Hepatocyte (in vitro differentiated cells): ENCODE measurements around the gene NFKBIA. TPM values are rescaled to one million over a fixed set of nuclear protein-coding genes. Genes with fewer than 3 reads are reported as not detected.
"Not testable (repeated sequence)": the region's sequence is repeated elsewhere in the genome, so short reads cannot be mapped to it uniquely, and the experiment has no call there.

Experiments used
- DNase-seq: peaks from one replicate; pipeline ENCODE4 v3.0.0-alpha.2; 2016; ENCODE audit warnings: low spot score
- H2AFZ ChIP-seq: fragments of 200-600 bp; sonication (generic); 2 replicates; pipeline ENCODE4 v1.6.0; 2016; ENCODE audit warnings: antibody characterized with exemption, mild to moderate bottlenecking
- H3K27ac ChIP-seq: fragments of 200-600 bp; sonication (generic); 2 replicates; pipeline ENCODE4 v1.5.1; 2016; ENCODE audit warnings: mild to moderate bottlenecking
- H3K27me3 ChIP-seq: fragments of 200-600 bp; sonication (generic); 2 replicates; pipeline ENCODE4 v1.6.1; 2016
- H3K36me3 ChIP-seq: fragments of 200-600 bp; sonication (generic); replicated peaks from 2 replicates; pipeline ENCODE4 v1.5.1; 2016; ENCODE audit warnings: low read depth; ENCODE audit not compliant: insufficient read depth
- H3K4me1 ChIP-seq: fragments of 200-600 bp; sonication (generic); 2 replicates; pipeline ENCODE4 v1.5.1; 2016; ENCODE audit warnings: mild to moderate bottlenecking, moderate library complexity; ENCODE audit not compliant: insufficient read depth
- H3K4me2 ChIP-seq: fragments of 200-600 bp; sonication (generic); 2 replicates; pipeline ENCODE4 v1.6.0; 2016
- H3K4me3 ChIP-seq: fragments of 200-600 bp; sonication (generic); 2 replicates; pipeline ENCODE4 v1.5.1; 2016; ENCODE audit warnings: mild to moderate bottlenecking
- H3K79me2 ChIP-seq: fragments of 200-600 bp; sonication (generic); 2 replicates; pipeline ENCODE4 v1.6.0; 2017; ENCODE audit warnings: mild to moderate bottlenecking
- H3K9me2 ChIP-seq: fragments of 200-600 bp; sonication (generic); replicated peaks from 2 replicates; pipeline ENCODE4 v1.6.0; 2017; ENCODE audit warnings: mild to moderate bottlenecking; ENCODE audit not compliant: insufficient read depth
- H3K9me3 ChIP-seq: fragments of 200-600 bp; sonication (generic); 2 replicates; pipeline ENCODE4 v1.5.1; 2016; ENCODE audit warnings: low read depth, mild to moderate bottlenecking
- H4K20me1 ChIP-seq: fragments of 200-600 bp; sonication (generic); 2 replicates; pipeline ENCODE4 v1.6.0; 2016; ENCODE audit warnings: mild to moderate bottlenecking; ENCODE audit not compliant: insufficient read depth, poor library complexity, severe bottlenecking
- EZH2 ChIP-seq: fragments of 200-600 bp; sonication (generic); IDR thresholded peaks from 2 replicates; pipeline ENCODE4 v1.6.1; 2016; ENCODE audit warnings: antibody characterized with exemption, mild to moderate bottlenecking, borderline replicate concordance
- EZH2phosphoT487 ChIP-seq: fragments of 200-600 bp; sonication (generic); IDR thresholded peaks from one replicate; pipeline ENCODE4 v1.6.1; 2018; ENCODE audit warnings: antibody characterized with exemption, mild to moderate bottlenecking, low read depth, moderate library complexity; ENCODE audit not compliant: unreplicated experiment, severe bottlenecking
- WGBS: methylation state at CpG from one replicate; pipeline ENCODE4 v1.1.6; 2016; ENCODE audit warnings: low lambda C conversion rate; ENCODE audit errors: missing lambda C conversion rate; 5-methylcytosine and 5-hydroxymethylcytosine counted together
- polyA plus RNA-seq: library from polyadenylated mRNA; unstranded; fragments of >200 nt; fragmentation: Nextera tagmentation; extraction: Ambion mirVana; gene quantifications from 2 replicates; pipeline ENCODE4 v1.2.1, GENCODE V29; 2016
- total RNA-seq: library from RNA; depleted of rRNA; stranded (reverse); fragments of >200 nt; gene quantifications from 2 replicates; pipeline ENCODE4 v1.2.3, GENCODE V29; 2014
- TF ChIP-seq, protein P1 (sequence below): fragments of 200-600 bp; sonication (generic); IDR thresholded peaks from 2 replicates; pipeline ENCODE4 v1.5.1; 2016; ENCODE audit warnings: antibody characterized with exemption, mild to moderate bottlenecking; ENCODE audit not compliant: poor library complexity

The NFKBIA gene
- total and polyA plus RNA-seq, 2 experiments from 2014 or later: 252 to 345 TPM

DNA sequence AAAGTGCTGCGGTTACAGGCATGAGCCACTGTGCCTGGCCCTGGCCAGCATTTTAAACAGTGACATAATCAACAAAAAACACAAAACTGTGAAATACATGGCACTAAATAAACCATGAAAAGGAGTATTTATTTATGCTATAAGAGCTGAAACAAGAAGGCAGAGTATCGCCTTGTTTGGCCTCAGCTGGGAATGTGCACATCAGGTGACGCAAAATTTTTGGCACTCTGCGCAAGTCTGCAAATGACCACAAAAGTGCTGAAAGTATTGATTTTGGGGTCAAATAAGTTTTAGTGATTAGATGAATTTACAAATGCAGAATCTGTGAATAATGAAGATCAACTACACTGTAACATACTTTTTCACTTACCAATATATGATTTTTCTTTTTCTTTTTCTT is 36.6 kb upstream of the NFKBIA start:
- Histone ChIP-seq H2AFZ (no peak overlapping the region), H3K9me3 (no peaks in the 10 kb centered on the region), H3K4me2 (no peak overlapping the region), H3K4me1 (no peaks in the 10 kb centered on the region), H4K20me1 (no peaks in the 10 kb centered on the region), H3K27ac (no peak overlapping the region), H3K9me2 (no peaks in the 10 kb centered on the region), H3K4me3 (no peak overlapping the region), H3K79me2 (no peaks in the 10 kb centered on the region), H3K36me3 (no peaks in the 10 kb centered on the region), H3K27me3 (no peaks in the 10 kb centered on the region)
- TF ChIP-seq EZH2phosphoT487: no peak
- TF ChIP-seq EZH2: no peak
- TF ChIP-seq, protein P1, sequence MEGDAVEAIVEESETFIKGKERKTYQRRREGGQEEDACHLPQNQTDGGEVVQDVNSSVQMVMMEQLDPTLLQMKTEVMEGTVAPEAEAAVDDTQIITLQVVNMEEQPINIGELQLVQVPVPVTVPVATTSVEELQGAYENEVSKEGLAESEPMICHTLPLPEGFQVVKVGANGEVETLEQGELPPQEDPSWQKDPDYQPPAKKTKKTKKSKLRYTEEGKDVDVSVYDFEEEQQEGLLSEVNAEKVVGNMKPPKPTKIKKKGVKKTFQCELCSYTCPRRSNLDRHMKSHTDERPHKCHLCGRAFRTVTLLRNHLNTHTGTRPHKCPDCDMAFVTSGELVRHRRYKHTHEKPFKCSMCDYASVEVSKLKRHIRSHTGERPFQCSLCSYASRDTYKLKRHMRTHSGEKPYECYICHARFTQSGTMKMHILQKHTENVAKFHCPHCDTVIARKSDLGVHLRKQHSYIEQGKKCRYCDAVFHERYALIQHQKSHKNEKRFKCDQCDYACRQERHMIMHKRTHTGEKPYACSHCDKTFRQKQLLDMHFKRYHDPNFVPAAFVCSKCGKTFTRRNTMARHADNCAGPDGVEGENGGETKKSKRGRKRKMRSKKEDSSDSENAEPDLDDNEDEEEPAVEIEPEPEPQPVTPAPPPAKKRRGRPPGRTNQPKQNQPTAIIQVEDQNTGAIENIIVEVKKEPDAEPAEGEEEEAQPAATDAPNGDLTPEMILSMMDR: no peak
- WGBS: 98% methylated on average over 4 of the region's 4 CpGs
- no peak for DNase-seq

DNA sequence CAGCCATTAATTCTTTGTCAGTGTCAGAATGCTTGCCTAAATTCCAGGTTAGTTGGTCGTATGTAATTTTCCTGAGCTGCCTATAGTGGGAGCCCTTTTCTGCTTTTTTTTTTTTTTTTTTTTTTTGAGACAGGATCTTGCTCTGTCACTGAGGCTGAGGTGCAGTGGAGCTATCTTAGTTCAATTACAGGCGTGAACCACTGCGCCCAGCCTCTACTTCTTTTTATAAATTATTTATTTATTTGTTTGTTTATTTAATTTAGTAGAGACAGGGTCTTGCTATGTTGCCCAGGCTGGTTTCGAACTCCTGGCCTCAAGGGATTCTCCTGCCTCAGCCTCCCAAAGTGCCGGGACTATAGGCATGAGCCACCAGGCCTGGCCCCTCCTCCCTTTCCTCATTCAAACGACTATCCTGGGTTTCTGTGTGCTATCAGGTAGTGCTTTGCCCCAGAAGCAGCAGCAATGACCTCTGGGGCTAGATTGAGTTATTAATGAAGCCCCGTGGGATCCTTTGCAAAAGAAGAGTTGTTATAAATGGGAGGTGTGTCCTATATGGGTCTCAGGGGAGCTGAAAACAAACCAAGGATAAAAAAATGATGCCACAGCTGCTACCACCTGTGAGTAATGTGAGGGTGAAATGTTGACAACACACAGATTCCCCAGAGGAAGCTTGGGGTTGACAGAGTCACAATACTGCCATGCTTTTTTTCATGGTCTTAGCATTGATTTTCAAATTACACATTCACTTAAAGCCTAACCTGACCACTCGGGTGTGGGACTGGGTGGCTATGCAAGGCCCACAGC is 34.6 kb upstream of the NFKBIA start:
- no peak overlapping the region for H3K27ac ChIP-seq
- H3K4me2 ChIP-seq: no peak overlapping the region
- H3K4me3 ChIP-seq: no peak overlapping the region
- DNase-seq: no peak
- H3K27me3 ChIP-seq: no peaks in the 10 kb centered on the region
- 59% methylated on average over 8 of the region's 8 CpGs for WGBS
- no peaks in the 10 kb centered on the region for H3K36me3 ChIP-seq
- no peaks in the 10 kb centered on the region for H3K79me2 ChIP-seq
- no peaks in the 10 kb centered on the region for H3K9me2 ChIP-seq
- TF ChIP-seq, protein P1: peak; percentile 48
- no peak for TF ChIP-seq EZH2
- H4K20me1 ChIP-seq: no peaks in the 10 kb centered on the region
- H3K9me3 ChIP-seq: no peaks in the 10 kb centered on the region
- no peaks in the 10 kb centered on the region for H3K4me1 ChIP-seq
- no peak overlapping the region for H2AFZ ChIP-seq

DNA sequence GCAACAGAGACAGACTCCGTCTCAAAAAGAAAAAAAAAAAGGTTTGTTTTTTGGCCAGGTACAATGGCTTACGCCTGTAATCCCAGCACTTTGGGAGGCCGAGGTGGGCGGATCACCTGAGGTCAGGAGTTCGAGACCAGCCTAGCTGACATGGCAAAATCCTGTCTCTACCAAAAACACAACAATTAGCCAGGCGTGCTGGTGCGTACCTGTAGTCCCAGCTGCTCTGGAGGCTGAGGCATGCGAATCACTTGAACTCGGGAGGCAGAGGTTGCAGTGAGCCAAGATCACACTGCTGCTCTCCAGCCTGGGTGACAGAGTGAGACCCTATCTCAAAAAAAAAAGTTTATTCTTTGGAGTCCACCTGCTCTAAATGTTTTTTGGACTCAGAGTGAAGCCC is 33.9 kb upstream of the NFKBIA start:
- not testable (repeated sequence) for H2AFZ ChIP-seq, DNase-seq, H3K9me2 ChIP-seq, H3K27ac ChIP-seq, H3K9me3 ChIP-seq, H3K4me3 ChIP-seq, H3K27me3 ChIP-seq, H3K4me1 ChIP-seq, H3K4me2 ChIP-seq, H4K20me1 ChIP-seq, H3K79me2 ChIP-seq, H3K36me3 ChIP-seq
- 95% methylated on average over 9 of the region's 9 CpGs for WGBS

DNA sequence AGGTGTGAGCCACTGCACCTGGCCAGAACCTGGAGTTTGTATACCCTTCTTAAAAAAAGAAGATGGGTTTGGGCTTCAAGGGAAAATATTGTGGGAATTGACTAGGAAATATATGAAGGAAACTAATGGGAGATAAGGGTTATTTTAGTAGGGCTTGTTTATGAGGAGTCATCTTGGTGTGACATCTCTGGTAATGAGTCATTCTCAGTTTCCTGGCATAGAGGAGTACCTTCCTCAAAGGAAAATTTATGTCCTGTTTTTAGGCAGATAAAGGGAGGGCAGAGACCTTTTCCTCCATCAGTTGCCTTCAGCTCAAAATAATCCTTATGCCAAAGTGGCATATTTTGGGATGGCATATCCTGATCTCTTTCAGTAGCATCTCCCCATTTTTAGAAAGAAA is 30.6 kb upstream of the NFKBIA start:
- no peaks in the 10 kb centered on the region for H3K27me3 ChIP-seq
- H3K9me2 ChIP-seq: no peaks in the 10 kb centered on the region
- no peak overlapping the region for H3K4me3 ChIP-seq
- no peaks in the 10 kb centered on the region for H3K79me2 ChIP-seq
- H3K4me2 ChIP-seq: no peak overlapping the region
- no peaks in the 10 kb centered on the region for H3K36me3 ChIP-seq
- no peaks in the 10 kb centered on the region for H3K9me3 ChIP-seq
- no peaks in the 10 kb centered on the region for H4K20me1 ChIP-seq
- H3K4me1 ChIP-seq: no peaks in the 10 kb centered on the region
- no peak overlapping the region for H3K27ac ChIP-seq
- no peak overlapping the region for H2AFZ ChIP-seq
- no peak for DNase-seq
- no peak for TF ChIP-seq EZH2phosphoT487
- TF ChIP-seq, protein P1: no peak
- TF ChIP-seq EZH2: no peak
